ENCODE measurements around the gene ZBTB7C.

DNA sequence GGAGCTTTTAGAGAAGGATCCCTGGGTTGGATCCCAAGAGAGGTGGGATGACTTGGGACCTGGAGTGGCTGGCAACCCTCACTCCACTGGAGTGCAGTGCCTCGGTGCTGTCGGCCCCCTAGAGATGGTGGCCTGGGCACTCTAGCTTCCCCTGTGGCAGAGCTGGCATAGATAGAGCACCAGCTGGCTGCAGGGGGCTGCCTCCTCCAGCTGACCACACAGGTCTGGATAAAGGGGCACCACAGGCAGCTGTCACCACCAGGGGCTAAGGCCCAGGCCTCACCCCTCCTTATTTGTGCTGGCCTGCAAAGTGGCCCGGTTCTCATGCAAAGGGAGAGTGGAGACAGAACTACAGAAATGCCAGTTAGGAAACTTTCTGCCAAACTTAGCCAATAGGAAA lies 74.3 kb downstream of the ZBTB7C start:
- TF ChIP-seq BHLHE40 (IDR thresholded peaks at IDR 0.05; ENCODE audit: borderline replicate concordance) (no peak), FOXM1 (IDR thresholded peaks at IDR 0.05; ENCODE audit: borderline replicate concordance) (no peak), CTBP1 (IDR thresholded peaks at IDR 0.05; ENCODE audit: borderline replicate concordance) (no peak), HDGF (IDR thresholded peaks at IDR 0.05; ENCODE audit: borderline replicate concordance) (no peak), ARNT (IDR thresholded peaks at IDR 0.05) (no peak), SP1 (IDR thresholded peaks at IDR 0.05) (no peak), SUZ12 (IDR thresholded peaks at IDR 0.05) (no peak), ZNF384 (IDR thresholded peaks at IDR 0.05) (no peak), TARDBP (IDR thresholded peaks at IDR 0.05) (no peak), ELF4 (IDR thresholded peaks at IDR 0.05) (no peak), L3MBTL2 (conservative IDR thresholded peaks at IDR 0.05) (no peak), LEF1 (IDR thresholded peaks at IDR 0.05; ENCODE audit: borderline replicate concordance) (no peak), FOXK2 (IDR thresholded peaks at IDR 0.05) (no peak)
